GM12875 (cell line): ENCODE measurements around the gene IGFLR1.

Source experiments
- H3K4me3 ChIP-seq: one replicate; pipeline ENCODE4 v1.5.1; 2011; ENCODE audit warnings: low read depth, low read length, control low read depth
- TF ChIP-seq, protein P1 (sequence below): IDR thresholded peaks from 2 replicates; pipeline ENCODE4 v1.5.1; 2011; ENCODE audit warnings: low read depth, mild to moderate bottlenecking, control low read depth, inconsistent platforms, low read length, moderate library complexity, borderline replicate concordance; ENCODE audit not compliant: insufficient read depth

The IGFLR1 gene

GRCh38 chr19:35782589-35782988 is 40.3 kb upstream of the IGFLR1 start:
- H3K4me3 ChIP-seq = no peak overlapping the region
- TF ChIP-seq, protein P1, sequence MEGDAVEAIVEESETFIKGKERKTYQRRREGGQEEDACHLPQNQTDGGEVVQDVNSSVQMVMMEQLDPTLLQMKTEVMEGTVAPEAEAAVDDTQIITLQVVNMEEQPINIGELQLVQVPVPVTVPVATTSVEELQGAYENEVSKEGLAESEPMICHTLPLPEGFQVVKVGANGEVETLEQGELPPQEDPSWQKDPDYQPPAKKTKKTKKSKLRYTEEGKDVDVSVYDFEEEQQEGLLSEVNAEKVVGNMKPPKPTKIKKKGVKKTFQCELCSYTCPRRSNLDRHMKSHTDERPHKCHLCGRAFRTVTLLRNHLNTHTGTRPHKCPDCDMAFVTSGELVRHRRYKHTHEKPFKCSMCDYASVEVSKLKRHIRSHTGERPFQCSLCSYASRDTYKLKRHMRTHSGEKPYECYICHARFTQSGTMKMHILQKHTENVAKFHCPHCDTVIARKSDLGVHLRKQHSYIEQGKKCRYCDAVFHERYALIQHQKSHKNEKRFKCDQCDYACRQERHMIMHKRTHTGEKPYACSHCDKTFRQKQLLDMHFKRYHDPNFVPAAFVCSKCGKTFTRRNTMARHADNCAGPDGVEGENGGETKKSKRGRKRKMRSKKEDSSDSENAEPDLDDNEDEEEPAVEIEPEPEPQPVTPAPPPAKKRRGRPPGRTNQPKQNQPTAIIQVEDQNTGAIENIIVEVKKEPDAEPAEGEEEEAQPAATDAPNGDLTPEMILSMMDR = no peak

DNA sequence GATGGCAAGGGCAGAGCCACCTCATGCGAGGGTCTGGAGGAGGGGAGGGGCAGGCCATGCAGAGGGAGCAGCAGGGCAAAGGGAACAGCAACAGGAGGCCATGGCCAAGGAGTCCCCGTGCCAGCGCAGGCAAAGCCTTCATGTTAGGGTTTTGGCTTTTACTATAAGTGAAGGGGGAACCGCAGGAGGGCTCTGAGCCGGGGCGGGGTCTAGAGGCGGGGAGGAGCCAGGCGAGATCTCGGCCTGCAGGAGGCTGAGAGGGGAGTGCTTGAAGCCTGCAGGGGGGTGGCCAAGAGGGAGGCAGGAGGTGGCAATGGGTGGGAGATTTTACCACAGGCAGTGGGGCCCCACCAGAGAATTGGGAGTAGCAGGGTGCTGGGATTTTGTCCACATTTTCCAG is 39.4 kb upstream of the IGFLR1 start:
- TF ChIP-seq, protein P1 = no peak
- no peak overlapping the region for H3K4me3 ChIP-seq

GRCh38 chr19:35780717-35781116 is 38.5 kb upstream of the IGFLR1 start:
- TF ChIP-seq, protein P1 = no peak
- no peak overlapping the region for H3K4me3 ChIP-seq

GRCh38 chr19:35780058-35780457 is 37.8 kb upstream of the IGFLR1 start:
- TF ChIP-seq, protein P1 = no peak
- H3K4me3 ChIP-seq = no peak overlapping the region

DNA sequence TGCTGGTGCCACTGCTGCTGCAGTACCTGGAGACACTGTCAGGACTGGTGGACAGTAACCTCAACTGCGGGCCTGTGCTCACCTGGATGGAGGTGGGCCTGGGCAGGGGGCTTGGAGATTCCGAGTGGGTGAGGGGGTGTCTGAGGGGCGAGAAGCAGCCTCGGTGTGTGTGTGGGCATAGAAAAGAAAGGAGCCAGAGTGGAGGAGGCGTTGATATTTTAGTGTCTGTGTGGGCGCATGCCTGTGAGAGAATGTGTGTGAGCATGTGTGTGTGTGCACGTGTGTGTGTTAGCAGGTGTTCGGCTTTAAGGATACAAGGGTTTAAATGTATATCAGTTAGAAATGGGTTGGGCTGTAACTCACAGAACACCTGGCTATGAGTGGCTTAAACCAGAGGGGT is 36.8 kb upstream of the IGFLR1 start:
- TF ChIP-seq, protein P1 = no peak
- no peak overlapping the region for H3K4me3 ChIP-seq

DNA sequence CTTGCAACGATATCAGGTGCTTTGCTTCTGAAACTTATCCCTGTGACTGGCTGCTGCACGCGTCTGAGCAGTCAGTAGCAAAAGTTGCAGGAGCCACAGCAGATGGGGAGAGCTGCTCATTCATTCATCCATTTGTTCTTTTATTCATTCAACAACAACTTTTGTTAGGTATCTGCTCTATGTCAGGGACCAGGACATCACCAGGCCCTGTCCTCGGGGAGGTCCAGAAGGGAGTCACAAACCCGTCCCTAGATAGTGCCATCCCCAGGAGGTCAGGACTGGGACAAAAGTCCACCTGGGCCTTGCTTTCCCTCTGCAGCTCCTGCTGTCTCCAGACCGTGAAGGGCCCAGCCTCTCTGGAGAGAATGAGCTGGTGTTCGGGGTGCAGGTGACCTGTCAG is 35.7 kb upstream of the IGFLR1 start:
- TF ChIP-seq, protein P1 = no peak
- no peak overlapping the region for H3K4me3 ChIP-seq

DNA sequence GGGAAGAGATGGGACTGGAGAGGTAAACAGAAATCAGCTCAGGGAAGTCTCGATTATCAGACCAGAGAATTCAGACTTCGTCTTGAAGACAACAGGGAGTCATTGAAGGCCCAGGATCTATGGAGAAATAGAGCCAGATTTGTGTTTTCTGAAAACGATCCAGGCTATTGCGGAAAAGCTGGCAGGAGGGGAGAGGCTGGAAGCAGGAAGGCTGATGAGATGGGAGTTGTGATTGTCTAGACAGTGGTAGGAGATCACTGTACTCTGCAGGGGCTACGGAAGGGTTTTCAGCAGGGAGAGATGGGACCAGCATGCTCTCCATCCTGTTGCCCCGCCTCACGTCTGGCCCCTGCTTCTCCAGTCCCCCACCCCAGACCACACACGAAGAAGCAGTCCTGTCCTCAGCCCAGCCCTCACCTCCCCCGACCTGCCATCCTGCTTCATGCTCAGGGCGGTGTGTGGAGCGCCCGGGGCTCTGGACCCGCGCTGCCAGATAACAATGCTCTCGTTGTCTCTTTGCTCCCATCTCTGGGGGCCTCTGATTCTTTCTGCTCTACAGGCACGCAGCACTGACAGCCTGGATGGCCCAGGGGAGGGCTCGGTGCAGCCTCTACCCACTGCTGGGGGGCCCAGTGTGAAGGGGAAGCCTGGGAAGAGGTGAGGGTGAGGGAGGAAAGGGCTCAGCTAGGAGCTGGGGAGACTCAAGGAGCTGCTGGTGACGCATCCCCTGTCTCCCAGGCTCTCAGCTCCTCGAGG is 35.0 kb upstream of the IGFLR1 start:
- no peak overlapping the region for H3K4me3 ChIP-seq
- TF ChIP-seq, protein P1 = no peak
